Measurements from ENCODE around the gene TRIO.

The TRIO gene

DNA sequence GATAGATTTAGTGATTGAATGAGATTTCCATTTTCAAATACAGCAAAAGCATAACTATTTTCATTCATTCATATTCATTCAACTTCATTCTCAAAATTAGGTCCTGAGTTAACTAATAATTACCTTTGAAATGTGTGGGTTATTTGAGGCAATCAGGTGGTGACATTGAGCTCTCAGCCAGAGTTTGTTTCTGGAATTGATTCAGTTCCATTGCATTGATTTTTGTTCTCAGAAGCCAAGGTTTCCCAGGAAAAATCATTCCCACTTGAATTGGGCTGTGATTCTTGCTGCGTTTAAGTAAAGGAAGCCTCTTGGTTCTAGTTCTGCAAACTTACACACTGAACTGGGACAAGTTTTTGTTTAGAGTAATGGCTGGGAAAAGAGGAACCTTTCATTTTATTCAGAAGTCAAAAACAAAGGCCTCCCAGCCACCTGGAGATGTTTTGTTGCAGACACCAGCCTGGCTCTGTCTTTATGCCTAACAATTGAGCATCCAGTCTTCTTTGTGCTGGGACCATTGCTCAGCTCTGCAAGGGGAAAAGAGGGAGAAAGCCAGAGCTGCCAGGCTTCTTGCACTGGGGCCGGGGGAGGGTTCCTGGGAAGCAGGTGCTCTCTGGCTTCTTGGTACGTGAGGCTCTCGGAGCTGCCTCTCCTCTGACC, 198.6 kb downstream of the TRIO start:
- DNase-seq (ENCODE audit: insufficient read length, low spot score), result no peak
- TF ChIP-seq, protein P1, sequence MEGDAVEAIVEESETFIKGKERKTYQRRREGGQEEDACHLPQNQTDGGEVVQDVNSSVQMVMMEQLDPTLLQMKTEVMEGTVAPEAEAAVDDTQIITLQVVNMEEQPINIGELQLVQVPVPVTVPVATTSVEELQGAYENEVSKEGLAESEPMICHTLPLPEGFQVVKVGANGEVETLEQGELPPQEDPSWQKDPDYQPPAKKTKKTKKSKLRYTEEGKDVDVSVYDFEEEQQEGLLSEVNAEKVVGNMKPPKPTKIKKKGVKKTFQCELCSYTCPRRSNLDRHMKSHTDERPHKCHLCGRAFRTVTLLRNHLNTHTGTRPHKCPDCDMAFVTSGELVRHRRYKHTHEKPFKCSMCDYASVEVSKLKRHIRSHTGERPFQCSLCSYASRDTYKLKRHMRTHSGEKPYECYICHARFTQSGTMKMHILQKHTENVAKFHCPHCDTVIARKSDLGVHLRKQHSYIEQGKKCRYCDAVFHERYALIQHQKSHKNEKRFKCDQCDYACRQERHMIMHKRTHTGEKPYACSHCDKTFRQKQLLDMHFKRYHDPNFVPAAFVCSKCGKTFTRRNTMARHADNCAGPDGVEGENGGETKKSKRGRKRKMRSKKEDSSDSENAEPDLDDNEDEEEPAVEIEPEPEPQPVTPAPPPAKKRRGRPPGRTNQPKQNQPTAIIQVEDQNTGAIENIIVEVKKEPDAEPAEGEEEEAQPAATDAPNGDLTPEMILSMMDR (IDR thresholded peaks at IDR 0.05; ENCODE audit: insufficient read depth, missing control alignments), result no peak
- FAIRE-seq, result no peak

DNA sequence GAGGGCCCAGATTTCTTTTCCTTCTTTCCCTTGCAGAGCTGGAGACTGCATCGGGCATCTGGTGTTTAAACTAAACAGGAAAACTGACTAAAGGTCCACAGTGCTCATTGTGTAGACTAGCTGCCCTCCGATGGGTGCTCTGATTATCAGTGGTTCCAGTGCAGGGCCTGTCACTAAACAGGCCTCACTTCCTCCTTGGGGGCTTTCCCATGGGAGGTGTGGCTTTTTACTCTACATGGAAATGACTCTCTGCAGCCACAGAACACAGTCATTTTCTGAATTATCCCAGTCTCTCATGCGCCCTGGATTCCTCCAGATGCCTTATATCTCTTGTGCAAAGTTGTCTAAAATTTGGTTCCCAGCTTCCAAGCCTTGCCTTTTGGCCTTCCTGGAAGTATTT, 199.2 kb downstream of the TRIO start:
- DNase-seq (ENCODE audit: insufficient read length, low spot score), result no peak
- FAIRE-seq, result no peak
- TF ChIP-seq, protein P1 (IDR thresholded peaks at IDR 0.05; ENCODE audit: insufficient read depth, missing control alignments), result no peak

GRCh38 chr5:14343376-14343775, 200.2 kb downstream of the TRIO start:
- no peak for FAIRE-seq
- TF ChIP-seq, protein P1 (IDR thresholded peaks at IDR 0.05; ENCODE audit: insufficient read depth, missing control alignments), result no peak
- DNase-seq (ENCODE audit: insufficient read length, low spot score), result no peak

DNA sequence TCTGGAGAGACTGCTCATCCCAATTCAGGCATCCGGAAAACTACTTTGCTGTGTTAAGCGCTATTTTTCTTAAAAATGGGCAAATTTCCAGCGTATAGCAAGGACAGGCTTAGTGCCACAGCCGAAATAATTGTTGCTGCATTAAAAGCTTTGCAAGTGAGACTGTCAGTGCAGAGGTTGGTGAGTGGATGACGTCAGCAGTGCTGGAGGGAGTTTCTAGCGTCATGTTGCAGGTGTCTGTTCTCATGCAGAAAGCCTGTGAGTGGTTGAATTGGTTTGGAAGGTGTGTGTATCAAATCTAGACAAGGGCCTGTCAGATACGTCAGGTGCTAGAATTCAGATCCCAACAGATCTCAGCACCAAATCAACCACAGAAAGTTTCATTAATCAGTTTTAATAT, 204.4 kb downstream of the TRIO start:
- TF ChIP-seq, protein P1 (IDR thresholded peaks at IDR 0.05; ENCODE audit: insufficient read depth, missing control alignments), result no peak
- FAIRE-seq, result no peak
- DNase-seq (ENCODE audit: insufficient read length, low spot score), result no peak

DNA sequence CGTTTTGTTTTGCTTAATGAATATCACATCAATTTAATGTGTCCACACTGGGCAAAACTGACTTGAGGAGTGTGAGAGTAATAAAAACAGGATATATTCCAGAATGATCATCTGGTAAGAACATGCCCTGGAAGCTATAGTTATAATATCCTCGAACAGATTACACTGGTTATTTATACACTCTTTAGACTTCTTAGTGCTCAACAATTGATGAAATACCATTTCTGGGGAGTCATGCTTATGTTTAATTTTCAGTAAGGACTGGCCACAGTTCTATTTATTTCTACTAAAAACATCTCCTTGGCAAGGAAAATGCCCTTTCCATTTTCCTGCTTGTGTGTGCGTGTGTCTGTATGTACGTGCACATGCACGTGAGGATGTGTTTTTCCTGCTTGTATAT, 205.0 kb downstream of the TRIO start:
- FAIRE-seq (no peak), DNase-seq (ENCODE audit: insufficient read length, low spot score) (no peak)
- TF ChIP-seq, protein P1 (IDR thresholded peaks at IDR 0.05; ENCODE audit: insufficient read depth, missing control alignments), result no peak

GRCh38 chr5:14349029-14349428, 205.9 kb downstream of the TRIO start:
- no peak for FAIRE-seq
- no peak for DNase-seq (ENCODE audit: insufficient read length, low spot score)
- TF ChIP-seq, protein P1 (IDR thresholded peaks at IDR 0.05; ENCODE audit: insufficient read depth, missing control alignments), result no peak

- FAIRE-seq, result no peak
- no peak for DNase-seq (ENCODE audit: insufficient read length, low spot score)
- TF ChIP-seq, protein P1 (IDR thresholded peaks at IDR 0.05; ENCODE audit: insufficient read depth, missing control alignments), result no peak
These were observed 208.0 kb downstream of the TRIO start for GRCh38 chr5:14351086-14351661.

All from D721Med (cell line).